HepG2 (cell line): ENCODE results near the gene TBXAS1. TPM values are rescaled to one million over a fixed set of nuclear protein-coding genes. Genes with fewer than 3 reads are reported as not detected.

Experiments
- ARNT ChIP-seq: fragments of 450-650 bp; IDR thresholded peaks from 2 replicates; pipeline ENCODE4 v1.6.1; 2017
- ARNT2 ChIP-seq: sonication (generic); formaldehyde crosslinking; IDR thresholded peaks from 2 replicates; pipeline ENCODE4 v1.8.0; 2022; ENCODE audit warnings: mild to moderate bottlenecking, low read depth, missing genetic modification reagents, moderate library complexity
- CREM ChIP-seq, 2 experiments: sonication (generic) in 1 of 2; formaldehyde crosslinking in 1 of 2; IDR thresholded peaks; 2 replicates each; pipeline versions ENCODE4 v1.4.0 to v1.6.1; 2016 to 2020; ENCODE audit warnings: antibody characterized with exemption in 1 of 2, mild to moderate bottlenecking in 1 of 2, missing genetic modification reagents in 1 of 2
- GFI1 ChIP-seq: sonication (generic); formaldehyde crosslinking; IDR thresholded peaks from 2 replicates; pipeline ENCODE4 v1.5.0; 2020; ENCODE audit warnings: missing genetic modification reagents, mild to moderate bottlenecking, borderline replicate concordance
- HNF4A ChIP-seq: sonication (generic); formaldehyde crosslinking; IDR thresholded peaks from 2 replicates; pipeline ENCODE4 v1.4.0; 2020; ENCODE audit warnings: missing genetic modification reagents
- JUND ChIP-seq: sonication (generic); formaldehyde crosslinking; IDR thresholded peaks from 2 replicates; pipeline ENCODE4 v1.8.0; 2022; ENCODE audit warnings: mild to moderate bottlenecking, missing genetic modification reagents
- NFE2L1 ChIP-seq: sonication (generic); formaldehyde crosslinking; IDR thresholded peaks from 2 replicates; pipeline ENCODE4 v1.4.0; 2020; ENCODE audit warnings: missing genetic modification reagents, mild to moderate bottlenecking, borderline replicate concordance
- NFRKB ChIP-seq: fragments of 450-650 bp; IDR thresholded peaks from 2 replicates; pipeline ENCODE4 v1.6.1; 2017
- RBM22 ChIP-seq: fragments of 200-400 bp; formaldehyde crosslinking; optimal IDR thresholded peaks from 2 replicates; pipeline ENCODE3; 2017; ENCODE audit warnings: mild to moderate bottlenecking, low read length, moderate library complexity
- RXRB ChIP-seq: IDR thresholded peaks from 2 replicates; pipeline ENCODE4 v1.6.1; 2016; ENCODE audit warnings: borderline replicate concordance, missing genetic modification reagents, missing compliant biosample characterization
- SNRNP70 ChIP-seq: fragments of 200-400 bp; formaldehyde crosslinking; IDR thresholded peaks from 2 replicates; pipeline ENCODE4 v1.6.1; 2017; ENCODE audit warnings: mild to moderate bottlenecking, low read depth, low read length, moderate library complexity
- ZBTB38 ChIP-seq: sonication (generic); formaldehyde crosslinking; IDR thresholded peaks from 2 replicates; pipeline ENCODE4 v1.5.1; 2020; ENCODE audit warnings: mild to moderate bottlenecking, missing genetic modification reagents
- ZNF12 ChIP-seq: sonication (generic); formaldehyde crosslinking; IDR thresholded peaks from 2 replicates; pipeline ENCODE4 v1.5.0; 2020; ENCODE audit warnings: missing genetic modification reagents
- ZNF333 ChIP-seq: sonication (generic); formaldehyde crosslinking; IDR thresholded peaks from 2 replicates; pipeline ENCODE4 v1.4.0; 2020; ENCODE audit warnings: mild to moderate bottlenecking, missing genetic modification reagents, borderline replicate concordance
- ZNF580 ChIP-seq: IDR thresholded peaks from 2 replicates; pipeline ENCODE4 v1.6.1; 2016; ENCODE audit warnings: low read depth, borderline replicate concordance
- ZNF704 ChIP-seq: sonication (generic); formaldehyde crosslinking; IDR thresholded peaks from 2 replicates; pipeline ENCODE4 v1.8.1; 2023; ENCODE audit warnings: mild to moderate bottlenecking, inconsistent platforms, moderate library complexity, missing genetic modification reagents, borderline replicate concordance
- polyA plus RNA-seq, 8 experiments: library from polyadenylated mRNA; depleted of rRNA in 3 of 8; stranded (reverse) in 7 of 8; unstranded in 1 of 8; fragments of >200 nt; fragmentation: Illumina TruSeq in 4 of 8; extraction: Trizol in 4 of 8; gene quantifications; 2 replicates each; pipeline versions ENCODE4 v1.2.1 to v1.2.3, GENCODE V29; 2011 to 2016; ENCODE audit warnings: low read depth in 4 of 8, missing spikeins in 1 of 8, mixed read lengths in 1 of 8; ENCODE audit not compliant: insufficient read depth in 1 of 8
- total RNA-seq, 5 experiments: library from RNA; depleted of rRNA; stranded (reverse); fragments of >200 nt; fragmentation: Illumina TruSeq; extraction: Trizol; gene quantifications; 2 replicates each; pipeline ENCODE4 v1.2.3, GENCODE V29; 2016; ENCODE audit warnings: low read depth in 1 of 5
- TF ChIP-seq, protein P1 (sequence below): sonication (generic); formaldehyde crosslinking; IDR thresholded peaks from 2 replicates; pipeline ENCODE4 v1.5.1; 2020; ENCODE audit warnings: mild to moderate bottlenecking, missing genetic modification reagents, moderate library complexity
- TF ChIP-seq, protein P2 (sequence below): sonication (generic); formaldehyde crosslinking; IDR thresholded peaks from 2 replicates; pipeline ENCODE4 v1.8.1; 2023; ENCODE audit warnings: mild to moderate bottlenecking, missing genetic modification reagents
- TF ChIP-seq, protein P3 (sequence below): sonication (generic); formaldehyde crosslinking; IDR thresholded peaks from 2 replicates; pipeline ENCODE4 v1.5.1; 2020; ENCODE audit warnings: missing genetic modification reagents, mild to moderate bottlenecking, borderline replicate concordance
- TF ChIP-seq, protein P4 (sequence below): IDR thresholded peaks from 2 replicates; pipeline ENCODE4 v1.6.1; 2016; ENCODE audit warnings: control low read depth

Gene TBXAS1
- total and polyA plus RNA-seq, 2 of the 13 experiments (the other 11 are each of a cell fraction or from before 2014, with no cell fraction given): 4.0 to 4.9 TPM

DNA sequence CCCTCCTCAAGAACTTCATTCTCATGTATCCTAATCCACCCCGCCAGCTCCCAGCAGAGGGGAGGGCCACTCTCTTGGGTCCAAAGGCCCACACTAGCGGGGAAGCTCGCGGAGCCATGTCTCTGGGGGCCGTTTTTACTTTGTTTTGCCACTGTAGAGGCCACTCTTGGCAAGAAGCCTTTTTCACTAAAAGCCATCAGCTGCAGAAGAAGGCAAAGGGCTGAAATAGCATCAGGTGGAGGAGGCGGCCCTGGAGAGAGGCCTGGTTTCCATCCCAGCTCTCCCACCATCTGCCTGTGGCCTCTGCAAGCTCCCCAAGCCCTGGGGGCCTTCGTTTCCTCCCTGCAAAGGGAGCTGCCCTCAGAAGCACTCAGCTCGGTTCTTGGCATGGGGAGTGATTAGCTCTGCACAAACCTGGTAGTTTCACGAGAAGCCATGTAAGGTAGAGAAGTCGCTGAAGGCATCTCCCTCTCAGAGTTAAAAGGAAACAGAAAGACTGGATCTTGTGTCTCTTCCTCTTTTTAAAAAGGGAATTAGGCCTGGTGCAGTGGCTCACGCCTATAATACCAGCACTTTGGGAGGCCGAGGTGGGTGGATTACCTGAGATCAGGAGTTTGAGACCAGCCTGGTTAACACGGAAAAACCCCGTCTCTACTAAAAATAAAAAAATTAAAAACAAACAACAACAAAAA lies 163.4 kb downstream of the TBXAS1 start (continued):
- no peak for TF ChIP-seq ZNF704 (CRISPR knock-in tag)
- no peak for TF ChIP-seq ZNF333 (CRISPR knock-in tag)
- no peak for TF ChIP-seq ZNF12
- no peak for TF ChIP-seq JUND (CRISPR knock-in tag)
- TF ChIP-seq SNRNP70: no peak
- peak; percentile 55 for TF ChIP-seq HNF4A (CRISPR knock-in tag)
- TF ChIP-seq RXRB: no peak
- TF ChIP-seq GFI1: no peak
- TF ChIP-seq NFRKB: no peak
- TF ChIP-seq ZNF580 (CRISPR knock-in tag): no peak
- no peak for TF ChIP-seq ARNT
- no peak for TF ChIP-seq ARNT2 (CRISPR knock-in tag)
- TF ChIP-seq, protein P1, sequence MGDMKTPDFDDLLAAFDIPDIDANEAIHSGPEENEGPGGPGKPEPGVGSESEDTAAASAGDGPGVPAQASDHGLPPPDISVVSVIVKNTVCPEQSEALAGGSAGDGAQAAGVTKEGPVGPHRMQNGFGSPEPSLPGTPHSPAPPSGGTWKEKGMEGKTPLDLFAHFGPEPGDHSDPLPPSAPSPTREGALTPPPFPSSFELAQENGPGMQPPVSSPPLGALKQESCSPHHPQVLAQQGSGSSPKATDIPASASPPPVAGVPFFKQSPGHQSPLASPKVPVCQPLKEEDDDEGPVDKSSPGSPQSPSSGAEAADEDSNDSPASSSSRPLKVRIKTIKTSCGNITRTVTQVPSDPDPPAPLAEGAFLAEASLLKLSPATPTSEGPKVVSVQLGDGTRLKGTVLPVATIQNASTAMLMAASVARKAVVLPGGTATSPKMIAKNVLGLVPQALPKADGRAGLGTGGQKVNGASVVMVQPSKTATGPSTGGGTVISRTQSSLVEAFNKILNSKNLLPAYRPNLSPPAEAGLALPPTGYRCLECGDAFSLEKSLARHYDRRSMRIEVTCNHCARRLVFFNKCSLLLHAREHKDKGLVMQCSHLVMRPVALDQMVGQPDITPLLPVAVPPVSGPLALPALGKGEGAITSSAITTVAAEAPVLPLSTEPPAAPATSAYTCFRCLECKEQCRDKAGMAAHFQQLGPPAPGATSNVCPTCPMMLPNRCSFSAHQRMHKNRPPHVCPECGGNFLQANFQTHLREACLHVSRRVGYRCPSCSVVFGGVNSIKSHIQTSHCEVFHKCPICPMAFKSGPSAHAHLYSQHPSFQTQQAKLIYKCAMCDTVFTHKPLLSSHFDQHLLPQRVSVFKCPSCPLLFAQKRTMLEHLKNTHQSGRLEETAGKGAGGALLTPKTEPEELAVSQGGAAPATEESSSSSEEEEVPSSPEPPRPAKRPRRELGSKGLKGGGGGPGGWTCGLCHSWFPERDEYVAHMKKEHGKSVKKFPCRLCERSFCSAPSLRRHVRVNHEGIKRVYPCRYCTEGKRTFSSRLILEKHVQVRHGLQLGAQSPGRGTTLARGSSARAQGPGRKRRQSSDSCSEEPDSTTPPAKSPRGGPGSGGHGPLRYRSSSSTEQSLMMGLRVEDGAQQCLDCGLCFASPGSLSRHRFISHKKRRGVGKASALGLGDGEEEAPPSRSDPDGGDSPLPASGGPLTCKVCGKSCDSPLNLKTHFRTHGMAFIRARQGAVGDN: peak; percentile 20; the same call in 1 of the 2 replicates
- TF ChIP-seq, protein P2, sequence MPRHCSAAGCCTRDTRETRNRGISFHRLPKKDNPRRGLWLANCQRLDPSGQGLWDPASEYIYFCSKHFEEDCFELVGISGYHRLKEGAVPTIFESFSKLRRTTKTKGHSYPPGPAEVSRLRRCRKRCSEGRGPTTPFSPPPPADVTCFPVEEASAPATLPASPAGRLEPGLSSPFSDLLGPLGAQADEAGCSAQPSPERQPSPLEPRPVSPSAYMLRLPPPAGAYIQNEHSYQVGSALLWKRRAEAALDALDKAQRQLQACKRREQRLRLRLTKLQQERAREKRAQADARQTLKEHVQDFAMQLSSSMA: no peak
- TF ChIP-seq NFE2L1 (CRISPR knock-in tag): no peak
- TF ChIP-seq ZBTB38 (CRISPR knock-in tag): no peak
- no peak for TF ChIP-seq RBM22
- TF ChIP-seq CREM (IDR thresholded peaks at IDR 0.05): no peak
- no peak for TF ChIP-seq CREM (CRISPR knock-in tag; IDR thresholded peaks at IDR 0.05)
- TF ChIP-seq, protein P3, sequence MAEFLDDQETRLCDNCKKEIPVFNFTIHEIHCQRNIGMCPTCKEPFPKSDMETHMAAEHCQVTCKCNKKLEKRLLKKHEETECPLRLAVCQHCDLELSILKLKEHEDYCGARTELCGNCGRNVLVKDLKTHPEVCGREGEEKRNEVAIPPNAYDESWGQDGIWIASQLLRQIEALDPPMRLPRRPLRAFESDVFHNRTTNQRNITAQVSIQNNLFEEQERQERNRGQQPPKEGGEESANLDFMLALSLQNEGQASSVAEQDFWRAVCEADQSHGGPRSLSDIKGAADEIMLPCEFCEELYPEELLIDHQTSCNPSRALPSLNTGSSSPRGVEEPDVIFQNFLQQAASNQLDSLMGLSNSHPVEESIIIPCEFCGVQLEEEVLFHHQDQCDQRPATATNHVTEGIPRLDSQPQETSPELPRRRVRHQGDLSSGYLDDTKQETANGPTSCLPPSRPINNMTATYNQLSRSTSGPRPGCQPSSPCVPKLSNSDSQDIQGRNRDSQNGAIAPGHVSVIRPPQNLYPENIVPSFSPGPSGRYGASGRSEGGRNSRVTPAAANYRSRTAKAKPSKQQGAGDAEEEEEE (CRISPR knock-in tag): no peak
- TF ChIP-seq, protein P4, sequence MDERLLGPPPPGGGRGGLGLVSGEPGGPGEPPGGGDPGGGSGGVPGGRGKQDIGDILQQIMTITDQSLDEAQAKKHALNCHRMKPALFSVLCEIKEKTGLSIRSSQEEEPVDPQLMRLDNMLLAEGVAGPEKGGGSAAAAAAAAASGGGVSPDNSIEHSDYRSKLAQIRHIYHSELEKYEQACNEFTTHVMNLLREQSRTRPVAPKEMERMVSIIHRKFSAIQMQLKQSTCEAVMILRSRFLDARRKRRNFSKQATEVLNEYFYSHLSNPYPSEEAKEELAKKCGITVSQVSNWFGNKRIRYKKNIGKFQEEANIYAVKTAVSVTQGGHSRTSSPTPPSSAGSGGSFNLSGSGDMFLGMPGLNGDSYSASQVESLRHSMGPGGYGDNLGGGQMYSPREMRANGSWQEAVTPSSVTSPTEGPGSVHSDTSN (CRISPR knock-in tag): no peak
